Lower lobe of right lung (tissue), 2 donors: ENCODE data around the gene OR2T33. TPM values are rescaled to one million over a fixed set of nuclear protein-coding genes. Genes with fewer than 3 reads are reported as not detected.
"Not testable (repeated sequence)": the region's sequence is repeated elsewhere in the genome, so short reads cannot be mapped to it uniquely, and the experiment has no call there.

Source experiments
- ATAC-seq, 2 donors: fragments of 200-7000 bp; cut with Tn5 transposase; one replicate each; pipeline ENCODE4 v1.9.1; 2020 to 2022; ENCODE audit warnings: mild to moderate bottlenecking in 2 of 2, moderate library complexity in 2 of 2
- DNase-seq: peaks from one replicate; pipeline ENCODE4 v3.0.0-alpha.2; 2020
- H3K27ac ChIP-seq: fragments of 200-600 bp; one replicate; pipeline ENCODE4 v1.8.0; 2022
- H3K27me3 ChIP-seq: fragments of 200-600 bp; one replicate; pipeline ENCODE4 v1.8.0; 2022; ENCODE audit warnings: low read depth
- H3K36me3 ChIP-seq: fragments of 200-600 bp; one replicate; pipeline ENCODE4 v1.8.0; 2022; ENCODE audit warnings: mild to moderate bottlenecking
- H3K4me1 ChIP-seq: fragments of 200-600 bp; one replicate; pipeline ENCODE4 v1.8.0; 2022
- H3K4me3 ChIP-seq: fragments of 200-600 bp; one replicate; pipeline ENCODE4 v1.8.0; 2022; ENCODE audit warnings: mild to moderate bottlenecking
- H3K9me3 ChIP-seq: fragments of 200-600 bp; one replicate; pipeline ENCODE4 v1.8.0; 2022
- CTCF ChIP-seq: fragments of 200-600 bp; IDR thresholded peaks from one replicate; pipeline ENCODE4 v1.8.0; 2022; ENCODE audit warnings: antibody characterized with exemption, mild to moderate bottlenecking
- intact Hi-C: fragments of 100-400 bp; cut with DNase I; formaldehyde crosslinking; loops from one replicate; pipeline ENCODE4 v1.11.0; 2022
- total RNA-seq: library from RNA; stranded (reverse); fragmentation: NEBNext Ultra II Directional; extraction: Animal tissue kit (Norgen Biotek cat#: 25700); gene quantifications from one replicate; pipeline ENCODE4 v1.2.1, GENCODE V29; 2021
- donor health status: DM: no; HTN: yes; CAD: no; lungs with severe emphysema.

Gene OR2T33
- total RNA-seq, 1 donor from 2014 or later: not detected

- intact Hi-C loops: no loop called here
- H3K27ac ChIP-seq: no peak overlapping the region
- no peaks in the 10 kb centered on the region for H3K36me3 ChIP-seq
- ATAC-seq (no peak), DNase-seq (no peak)
- no peak for TF ChIP-seq CTCF
- H3K9me3 ChIP-seq: no peaks in the 10 kb centered on the region
- H3K4me3 ChIP-seq: no peak overlapping the region
- no peaks in the 10 kb centered on the region for H3K4me1 ChIP-seq
- no peaks in the 10 kb centered on the region for H3K27me3 ChIP-seq
These were observed 10.6 kb upstream of the OR2T33 start for GRCh38 chr1:248288391-248288790.

- H3K4me1 ChIP-seq, H3K27ac ChIP-seq, H3K4me3 ChIP-seq, H3K9me3 ChIP-seq, H3K36me3 ChIP-seq, intact Hi-C loops, H3K27me3 ChIP-seq, ATAC-seq, DNase-seq: not testable (repeated sequence)
These were observed 4.6 kb downstream of the OR2T33 start for GRCh38 chr1:248273225-248273624.

- TF ChIP-seq CTCF: no peak
- no peak for DNase-seq
- intact Hi-C loops: no loop called here
- Histone ChIP-seq H3K27ac (no peak overlapping the region), H3K36me3 (no peaks in the 10 kb centered on the region), H3K27me3 (no peaks in the 10 kb centered on the region), H3K9me3 (no peaks in the 10 kb centered on the region), H3K4me1 (no peaks in the 10 kb centered on the region), H3K4me3 (no peak overlapping the region)
- no peak for ATAC-seq
These were observed 9.6 kb downstream of the OR2T33 start for GRCh38 chr1:248268178-248268577.

GRCh38 chr1:248259309-248259708, 18.5 kb downstream of the OR2T33 start:
- H3K4me1 ChIP-seq, DNase-seq, H3K27ac ChIP-seq, ATAC-seq, H3K36me3 ChIP-seq, H3K4me3 ChIP-seq, H3K9me3 ChIP-seq, H3K27me3 ChIP-seq, intact Hi-C loops: not testable (repeated sequence)

- Histone ChIP-seq H3K9me3 (no peaks in the 10 kb centered on the region), H3K27ac (no peak overlapping the region), H3K36me3 (no peaks in the 10 kb centered on the region), H3K4me3 (no peak overlapping the region), H3K27me3 (no peaks in the 10 kb centered on the region), H3K4me1 (no peaks in the 10 kb centered on the region)
- intact Hi-C loops: no loop called here
- DNase-seq: peak; percentile 47
- peak in 1 of 2 donors; percentile 61 for ATAC-seq
- peak; percentile 62 for TF ChIP-seq CTCF
These were observed 34.6 kb downstream of the OR2T33 start for GRCh38 chr1:248243204-248243603.

- TF ChIP-seq CTCF: no peak
- no peak for ATAC-seq
- Histone ChIP-seq H3K4me1 (no peaks in the 10 kb centered on the region), H3K27ac (no peak overlapping the region), H3K9me3 (no peaks in the 10 kb centered on the region), H3K4me3 (no peak overlapping the region), H3K36me3 (no peaks in the 10 kb centered on the region), H3K27me3 (no peaks in the 10 kb centered on the region)
- intact Hi-C loops: no loop called here
- no peak for DNase-seq
These were observed 38.3 kb downstream of the OR2T33 start for GRCh38 chr1:248239478-248239877.

- Histone ChIP-seq H3K4me1 (no peaks in the 10 kb centered on the region), H3K9me3 (no peaks in the 10 kb centered on the region), H3K27ac (no peak within 1 kb of the TSS), H3K36me3 (no peaks in the 10 kb centered on the region), H3K27me3 (no peaks in the 10 kb centered on the region), H3K4me3 (no peak within 1 kb of the TSS)
- ATAC-seq (no peak), DNase-seq (no peak)
- no peak for TF ChIP-seq CTCF
- intact Hi-C loops: no loop called here
These were observed 46.7 kb downstream of the OR2T33 start, which contains the start of gene OR2M4 for GRCh38 chr1:248231117-248231516. Gene OR2M4 (plus strand): TSS chr1:248231417. CDS start chr1:248238929, 7,512 bp downstream.
